ENCODE measurements around the gene PYGM. TPM values are rescaled to one million over a fixed set of nuclear protein-coding genes. Genes with fewer than 3 reads are reported as not detected.

PYGM gene
- total RNA-seq, 2 donors from 2014 or later, result 8.0 to 22.4 TPM

DNA sequence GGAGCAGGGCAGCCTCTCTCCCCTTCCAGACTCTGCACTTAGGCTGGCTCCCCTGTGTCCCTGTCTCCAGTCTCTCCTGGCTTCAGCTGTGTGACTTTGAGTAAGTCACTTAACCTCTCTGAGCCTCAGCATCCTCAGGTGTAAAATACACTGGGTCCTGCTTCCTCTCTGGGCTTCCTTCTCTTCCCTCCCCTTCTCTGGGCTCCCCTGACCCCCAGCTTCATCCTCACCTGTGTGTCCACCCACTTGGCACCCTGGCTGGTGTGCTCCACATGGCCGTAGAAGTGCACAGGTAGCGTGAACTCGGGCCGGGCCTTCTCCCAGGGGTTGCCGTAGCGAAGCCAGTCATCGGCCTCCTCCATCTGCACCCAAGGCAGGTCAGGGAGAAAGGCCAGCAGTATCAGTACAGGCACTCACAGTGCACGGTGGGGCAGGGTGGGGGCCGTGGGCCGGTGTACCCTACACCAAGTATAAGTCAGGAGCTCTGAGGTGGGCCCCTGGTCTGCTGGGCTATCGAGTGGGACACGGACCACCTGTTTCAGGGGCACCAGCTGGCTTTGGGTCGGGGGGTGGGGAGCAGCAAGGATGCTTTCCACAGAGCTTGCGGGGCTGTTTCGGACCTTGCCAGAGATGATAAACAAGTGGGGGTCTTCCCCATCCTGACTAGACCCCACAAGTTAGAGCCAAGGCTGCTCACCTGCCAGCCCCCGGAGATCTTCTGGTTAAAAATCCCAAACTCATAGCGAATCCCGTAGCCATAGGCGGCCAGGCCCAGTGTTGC, 2.0 kb downstream of the PYGM start:
- TF ChIP-seq, protein P1, sequence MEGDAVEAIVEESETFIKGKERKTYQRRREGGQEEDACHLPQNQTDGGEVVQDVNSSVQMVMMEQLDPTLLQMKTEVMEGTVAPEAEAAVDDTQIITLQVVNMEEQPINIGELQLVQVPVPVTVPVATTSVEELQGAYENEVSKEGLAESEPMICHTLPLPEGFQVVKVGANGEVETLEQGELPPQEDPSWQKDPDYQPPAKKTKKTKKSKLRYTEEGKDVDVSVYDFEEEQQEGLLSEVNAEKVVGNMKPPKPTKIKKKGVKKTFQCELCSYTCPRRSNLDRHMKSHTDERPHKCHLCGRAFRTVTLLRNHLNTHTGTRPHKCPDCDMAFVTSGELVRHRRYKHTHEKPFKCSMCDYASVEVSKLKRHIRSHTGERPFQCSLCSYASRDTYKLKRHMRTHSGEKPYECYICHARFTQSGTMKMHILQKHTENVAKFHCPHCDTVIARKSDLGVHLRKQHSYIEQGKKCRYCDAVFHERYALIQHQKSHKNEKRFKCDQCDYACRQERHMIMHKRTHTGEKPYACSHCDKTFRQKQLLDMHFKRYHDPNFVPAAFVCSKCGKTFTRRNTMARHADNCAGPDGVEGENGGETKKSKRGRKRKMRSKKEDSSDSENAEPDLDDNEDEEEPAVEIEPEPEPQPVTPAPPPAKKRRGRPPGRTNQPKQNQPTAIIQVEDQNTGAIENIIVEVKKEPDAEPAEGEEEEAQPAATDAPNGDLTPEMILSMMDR (IDR thresholded peaks at IDR 0.05), result no peak
- no peak for TF ChIP-seq POLR2A (IDR thresholded peaks at IDR 0.05)
- no peak for TF ChIP-seq POLR2AphosphoS5 (IDR thresholded peaks at IDR 0.05)
- 80% methylated on average over 14 of the region's 19 CpGs for WGBS
- no peak overlapping the region for H3K27ac ChIP-seq
- no peak for DNase-seq (ENCODE audit: low spot score)
- H3K9me3 ChIP-seq, result no peaks in the 10 kb centered on the region
- H3K27me3 ChIP-seq (replicated peaks; ENCODE audit: insufficient read depth), result no peaks in the 10 kb centered on the region
- no peaks in the 10 kb centered on the region for H3K4me1 ChIP-seq (replicated peaks)
- H3K4me3 ChIP-seq, result no peak overlapping the region
- intact Hi-C loops (cut with DNase I), result no loop called here
- H3K36me3 ChIP-seq, result no peaks in the 10 kb centered on the region

DNA sequence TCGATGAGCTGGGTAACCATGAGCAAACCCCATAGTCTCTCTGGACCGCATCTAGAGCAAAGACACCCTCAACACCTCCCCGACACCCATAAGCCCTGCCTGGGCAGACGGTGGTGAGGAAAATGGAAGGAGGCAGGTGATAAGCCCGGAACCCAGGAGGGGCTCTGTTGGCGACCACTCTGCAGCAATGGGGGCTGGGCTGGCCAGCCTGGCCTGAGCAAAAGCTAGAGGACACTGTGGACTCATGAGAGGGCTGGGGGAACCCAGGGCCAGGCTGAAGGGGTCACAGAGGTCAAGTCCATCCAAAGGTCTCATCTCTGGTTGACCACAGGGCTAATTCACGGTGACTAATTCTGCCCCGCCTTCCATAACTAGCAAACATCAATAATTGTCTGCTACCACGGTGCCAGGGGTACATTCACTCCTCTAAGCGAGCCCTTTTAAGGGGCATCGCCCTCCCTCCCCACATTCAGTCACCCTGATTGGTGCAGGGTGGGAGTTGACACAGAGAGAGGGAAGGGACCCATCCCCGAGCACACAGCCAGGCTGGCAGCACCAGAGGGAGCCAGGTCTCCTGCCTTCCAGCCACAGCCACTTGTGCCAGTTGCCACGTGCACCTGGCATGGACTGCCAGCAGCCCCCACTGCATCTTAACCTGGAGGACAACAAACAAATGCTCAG, 4.0 kb downstream of the PYGM start:
- WGBS, result 87% methylated on average over 11 of the region's 13 CpGs
- no peak overlapping the region for H3K27ac ChIP-seq
- no peak for DNase-seq (ENCODE audit: low spot score)

DNA sequence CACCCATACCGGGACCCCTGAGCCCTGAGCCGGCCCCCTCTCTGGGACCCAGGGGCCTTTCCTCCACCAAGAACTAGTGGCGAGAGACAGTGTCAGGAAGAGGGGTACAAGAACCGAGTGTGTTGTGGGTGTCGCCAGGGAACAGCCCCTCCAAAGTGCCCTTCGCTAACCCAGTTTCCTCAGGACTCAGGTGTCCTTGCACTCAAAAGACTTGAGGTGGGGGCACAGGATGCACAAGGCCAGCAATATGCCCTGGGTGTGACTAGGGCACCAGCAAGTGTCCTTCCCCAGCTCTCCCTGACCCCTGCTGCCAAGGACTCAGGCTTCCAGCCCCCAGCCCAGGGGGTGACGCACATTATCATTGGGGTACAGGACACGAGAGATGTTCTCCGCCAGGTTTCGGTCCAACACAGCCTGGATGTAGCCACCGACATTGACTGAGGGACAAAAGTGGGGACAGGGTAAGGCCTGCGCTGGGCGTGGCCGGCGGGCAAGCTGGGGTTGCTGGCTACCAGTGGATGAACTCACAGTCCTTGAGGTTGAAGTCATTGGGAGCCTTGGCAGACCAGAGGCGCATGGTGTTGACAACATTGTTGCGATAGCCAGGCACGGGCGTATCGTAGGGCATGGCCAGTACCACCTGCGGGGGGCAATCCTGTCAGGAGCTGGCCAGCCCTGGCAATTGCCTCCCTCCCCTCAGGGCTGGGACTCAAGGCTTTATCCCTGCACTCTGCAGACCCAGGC, 4.7 kb downstream of the PYGM start:
- Histone ChIP-seq H3K9me3 (no peaks in the 10 kb centered on the region), H3K4me1 (replicated peaks) (no peaks in the 10 kb centered on the region), H3K27ac (no peak overlapping the region), H3K27me3 (replicated peaks; ENCODE audit: insufficient read depth) (no peaks in the 10 kb centered on the region), H3K36me3 (no peaks in the 10 kb centered on the region), H3K4me3 (no peak overlapping the region)
- 90% methylated on average over 21 of the region's 21 CpGs for WGBS
- TF ChIP-seq POLR2A (IDR thresholded peaks at IDR 0.05) (no peak), POLR2AphosphoS5 (IDR thresholded peaks at IDR 0.05) (no peak)
- TF ChIP-seq, protein P1 (IDR thresholded peaks at IDR 0.05), result no peak
- intact Hi-C loops (cut with DNase I), result no loop called here
- DNase-seq (ENCODE audit: low spot score), result no peak

More for the DNA sequence above, 4.0 kb downstream of the PYGM start:
- TF ChIP-seq, protein P1 (IDR thresholded peaks at IDR 0.05), result no peak
- TF ChIP-seq POLR2A (IDR thresholded peaks at IDR 0.05), result no peak
- TF ChIP-seq POLR2AphosphoS5 (IDR thresholded peaks at IDR 0.05), result no peak
- Histone ChIP-seq H3K9me3 (no peaks in the 10 kb centered on the region), H3K4me3 (no peak overlapping the region), H3K4me1 (replicated peaks) (no peaks in the 10 kb centered on the region), H3K36me3 (no peaks in the 10 kb centered on the region), H3K27me3 (replicated peaks; ENCODE audit: insufficient read depth) (no peaks in the 10 kb centered on the region)
- intact Hi-C loops (cut with DNase I), result no loop called here

DNA sequence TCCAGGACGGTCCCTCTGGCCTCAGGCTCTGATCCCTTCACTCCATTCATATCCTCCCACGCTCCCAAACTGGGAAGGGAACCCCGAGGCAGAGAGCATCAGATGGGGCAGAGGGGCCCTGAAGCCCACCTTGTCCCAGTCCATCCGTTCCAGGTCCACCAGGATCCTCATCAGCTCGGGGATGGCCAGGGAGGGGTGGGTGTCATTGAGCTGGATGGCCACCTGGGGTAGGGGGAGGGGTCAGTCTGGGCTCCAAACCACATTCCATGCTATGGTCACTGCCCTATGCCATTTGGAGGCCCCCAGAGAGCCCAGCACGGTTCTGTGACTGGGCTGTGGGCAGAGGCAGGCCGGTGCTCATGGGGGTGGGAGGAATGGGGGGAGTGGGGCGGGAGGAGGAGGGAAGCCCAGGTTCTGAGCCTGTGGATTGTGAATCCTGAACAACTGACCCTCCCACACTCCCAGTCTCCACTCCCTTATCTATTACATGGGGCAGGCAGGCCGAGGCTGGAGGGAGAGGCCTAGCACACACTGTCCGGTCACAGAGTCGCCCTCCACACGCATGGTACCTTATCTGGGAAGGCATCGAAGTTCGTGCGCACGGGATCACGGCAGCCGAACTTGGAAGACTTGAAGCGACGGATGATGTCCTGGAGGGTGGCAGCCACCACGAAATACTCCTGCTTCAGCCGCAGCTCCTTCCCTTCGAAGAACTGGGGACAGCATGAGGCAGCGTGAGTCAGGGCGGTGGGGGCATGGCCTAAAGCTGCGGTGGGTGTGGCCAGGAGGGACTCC, 5.5 kb downstream of the PYGM start:
- H3K4me3 ChIP-seq, result no peak overlapping the region
- H3K27me3 ChIP-seq (replicated peaks; ENCODE audit: insufficient read depth), result no peaks in the 10 kb centered on the region
- intact Hi-C loops (cut with DNase I), result no loop called here
- no peak for DNase-seq (ENCODE audit: low spot score)
- H3K4me1 ChIP-seq (replicated peaks), result no peaks in the 10 kb centered on the region
- H3K9me3 ChIP-seq, result no peaks in the 10 kb centered on the region
- TF ChIP-seq, protein P1 (IDR thresholded peaks at IDR 0.05), result no peak
- TF ChIP-seq POLR2A (IDR thresholded peaks at IDR 0.05) (no peak), POLR2AphosphoS5 (IDR thresholded peaks at IDR 0.05) (no peak)
- WGBS, result 84% methylated on average over 26 of the region's 26 CpGs
- H3K27ac ChIP-seq, result no peak overlapping the region
- no peaks in the 10 kb centered on the region for H3K36me3 ChIP-seq

Data from prostate gland (tissue), 2 donors.